Kidney tubule cell (primary cell): ENCODE results near the gene PSG6.
A peak's percentile ranks its signal among the peaks of the same experiment; 100 is the strongest.
"Not testable (repeated sequence)": the region's sequence is repeated elsewhere in the genome, so short reads cannot be mapped to it uniquely, and the experiment has no call there.

Source experiments
- DNase-seq: peaks from one replicate; pipeline ENCODE4 v3.0.0-alpha.2; 2018; ENCODE audit warnings: low spot score

Gene PSG6

DNA sequence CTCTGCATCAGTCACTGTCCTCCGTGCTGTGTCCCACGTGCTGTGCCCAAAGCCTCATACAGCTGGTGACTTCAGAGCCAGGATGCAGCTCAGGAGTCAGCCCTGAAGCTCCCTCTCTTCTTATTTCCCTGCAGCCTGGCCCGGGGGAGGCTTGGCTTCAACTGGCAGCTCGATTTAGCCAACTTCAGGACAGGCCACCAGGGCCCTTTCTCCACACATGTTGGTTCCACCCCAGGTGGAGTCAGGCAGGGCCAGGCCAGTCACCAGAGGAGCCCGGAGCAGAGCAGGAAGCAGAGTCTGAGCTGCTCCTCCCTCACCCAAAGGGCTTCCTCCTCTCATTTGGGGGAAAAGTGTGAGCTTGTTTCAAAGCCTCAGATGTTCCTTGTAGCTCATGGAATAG is 11.5 kb downstream of the PSG6 start:
- not testable (repeated sequence) for DNase-seq

DNA sequence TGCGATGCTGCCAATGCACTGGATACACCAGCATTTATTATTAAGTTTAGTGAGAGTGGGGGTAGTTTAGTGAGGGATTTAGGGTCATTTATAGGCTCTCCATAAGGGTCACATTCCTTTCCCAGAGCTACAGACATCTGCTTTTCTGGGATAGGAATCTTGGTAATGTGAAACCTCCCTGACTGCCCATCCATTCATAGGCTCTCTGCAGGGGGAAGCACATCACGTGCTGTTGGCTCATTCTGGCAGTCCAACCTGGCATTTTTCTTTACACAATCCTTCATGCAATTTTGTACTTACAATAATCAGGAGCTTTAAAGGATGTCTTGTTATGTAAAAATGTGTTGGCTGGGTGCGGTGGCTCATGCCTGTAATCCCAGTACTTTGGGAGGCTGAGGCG is 17.1 kb downstream of the PSG6 start:
- not testable (repeated sequence) for DNase-seq

DNA sequence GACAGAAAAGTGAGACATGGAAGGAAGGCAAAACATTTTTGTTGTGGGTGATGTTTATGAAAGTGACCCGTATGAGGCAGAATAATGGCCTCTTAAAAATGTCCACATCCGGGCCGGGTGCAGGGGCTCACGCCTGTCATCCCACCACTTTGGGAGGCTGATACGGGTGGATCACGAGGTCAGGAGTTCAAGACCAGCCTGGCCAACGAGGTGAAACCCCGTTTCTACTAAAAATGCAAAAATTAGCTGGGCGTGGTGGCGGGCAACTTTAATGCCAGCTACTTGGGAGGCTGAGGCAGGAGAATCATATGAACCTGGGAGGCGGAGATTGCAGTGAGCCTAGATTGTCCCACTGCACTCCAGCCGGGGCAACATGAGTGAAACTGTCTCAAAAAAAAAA is 18.0 kb downstream of the PSG6 start:
- not testable (repeated sequence) for DNase-seq

GRCh38 chr19:42899110-42899509 is 18.6 kb downstream of the PSG6 start:
- DNase-seq, result peak; percentile 30

DNA sequence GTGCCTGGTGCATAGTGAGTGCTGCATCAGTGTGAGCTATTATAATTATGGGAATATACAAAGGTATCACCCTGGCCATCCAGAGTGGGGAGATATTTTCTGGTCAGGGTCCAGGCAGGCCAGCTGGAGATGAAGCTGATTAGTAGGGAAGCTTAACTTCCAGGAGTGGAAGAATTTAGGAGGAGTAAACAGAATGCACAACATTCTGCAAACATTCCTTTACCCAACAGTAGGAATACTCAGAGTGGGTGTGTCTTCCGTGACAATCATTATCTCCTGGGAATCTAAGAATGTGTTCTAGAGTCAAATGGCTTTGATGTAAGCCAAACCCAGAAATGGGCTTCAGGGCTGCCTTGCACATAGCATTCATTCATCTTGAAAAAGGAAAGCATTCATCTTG is 19.0 kb downstream of the PSG6 start:
- DNase-seq, result not testable (repeated sequence)

GRCh38 chr19:42897729-42898128 is 20.0 kb downstream of the PSG6 start:
- DNase-seq, result peak; percentile 75

GRCh38 chr19:42890446-42890845 is 27.2 kb downstream of the PSG6 start:
- DNase-seq, result peak; percentile 14

DNA sequence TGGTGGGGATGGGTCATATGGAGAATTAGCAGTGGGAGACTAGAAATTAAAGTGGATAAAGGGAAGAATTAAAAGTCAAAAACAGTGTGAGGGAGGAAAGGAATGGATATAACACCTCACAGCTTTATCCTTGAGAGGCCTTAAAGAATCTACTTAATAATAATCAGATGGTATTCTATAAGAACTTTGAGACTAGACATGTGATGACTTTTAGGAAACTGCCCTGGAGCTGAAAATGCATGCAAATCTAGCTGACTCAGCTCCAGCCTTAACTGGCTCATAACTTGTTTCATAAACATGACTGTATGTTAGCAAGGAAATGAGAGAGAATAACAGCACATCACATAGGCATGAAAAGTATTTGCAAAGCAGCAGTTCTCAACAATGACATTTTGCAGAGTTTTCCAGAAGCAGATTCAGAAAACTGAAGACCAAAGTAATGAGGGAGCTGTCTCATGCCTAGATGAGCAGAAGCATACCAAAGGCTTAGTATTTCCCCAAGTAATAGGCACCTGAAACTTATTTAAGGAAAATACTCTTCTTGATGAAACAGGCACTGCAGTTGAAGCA is 29.7 kb downstream of the PSG6 start:
- not testable (repeated sequence) for DNase-seq

GRCh38 chr19:42882730-42883129 is 35.0 kb downstream of the PSG6 start:
- DNase-seq, result not testable (repeated sequence)

GRCh38 chr19:42882010-42882409 is 35.7 kb downstream of the PSG6 start:
- not testable (repeated sequence) for DNase-seq

GRCh38 chr19:42881279-42881678 is 36.4 kb downstream of the PSG6 start:
- peak; percentile 7 for DNase-seq

GRCh38 chr19:42880621-42881020 is 37.1 kb downstream of the PSG6 start:
- not testable (repeated sequence) for DNase-seq

GRCh38 chr19:42879613-42880012 is 38.1 kb downstream of the PSG6 start, which contains the start of gene PSG1:
Gene PSG1, minus strand, starts transcription at chr19:42879713. Its CDS starts 132 bp downstream, at chr19:42879581.
- no peak for DNase-seq

GRCh38 chr19:42876596-42876995 is 41.1 kb downstream of the PSG6 start:
- DNase-seq, result peak; percentile 93

- DNase-seq, result peak; percentile 59
Observed at GRCh38 chr19:42875881-42876280, 41.8 kb downstream of the PSG6 start.

DNA sequence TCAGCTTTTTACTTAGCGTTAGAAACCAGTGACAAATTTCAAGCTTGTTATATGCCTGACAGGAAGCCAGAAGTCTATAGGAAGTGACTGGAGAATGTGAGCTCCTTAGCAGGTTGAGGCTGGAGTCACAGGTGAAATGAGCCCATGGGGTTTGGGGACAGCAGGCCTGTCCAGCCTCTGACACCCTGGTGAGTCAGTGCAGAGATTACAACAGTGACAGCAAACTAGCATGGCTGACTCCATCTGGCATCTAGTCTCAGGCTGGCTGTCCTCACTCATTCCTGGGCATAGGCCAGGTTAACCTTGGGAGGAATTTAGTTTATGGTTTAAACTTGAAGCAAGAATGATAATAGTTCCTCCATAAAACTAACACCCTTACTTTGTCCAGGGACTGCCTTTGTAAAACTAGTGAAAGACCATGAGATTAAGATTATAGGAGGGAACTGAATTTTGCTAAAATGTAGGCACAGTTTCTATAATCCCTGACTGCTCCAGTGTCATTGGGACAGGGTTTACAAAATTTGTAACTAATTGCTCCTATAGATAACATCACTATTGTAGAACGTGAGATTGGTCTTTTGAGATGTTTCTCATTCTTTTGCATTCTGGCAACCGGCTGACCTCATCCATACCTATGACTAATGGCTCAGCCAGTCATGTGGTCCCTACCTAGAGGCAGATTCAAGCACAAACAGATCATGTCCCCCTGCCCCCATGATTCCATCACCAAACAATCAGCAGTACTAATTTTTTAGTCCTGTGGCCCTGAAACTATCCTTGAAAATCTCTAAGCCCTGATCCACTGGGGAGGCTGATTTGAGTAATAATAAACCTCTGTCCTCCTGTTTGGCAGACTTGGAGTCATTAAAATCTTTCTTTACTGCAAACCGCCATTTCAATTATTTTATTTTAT is 42.5 kb downstream of the PSG6 start:
- peak; percentile 85 for DNase-seq

- peak; percentile 61 for DNase-seq
Observed at GRCh38 chr19:42874136-42874535, 43.6 kb downstream of the PSG6 start.

DNA sequence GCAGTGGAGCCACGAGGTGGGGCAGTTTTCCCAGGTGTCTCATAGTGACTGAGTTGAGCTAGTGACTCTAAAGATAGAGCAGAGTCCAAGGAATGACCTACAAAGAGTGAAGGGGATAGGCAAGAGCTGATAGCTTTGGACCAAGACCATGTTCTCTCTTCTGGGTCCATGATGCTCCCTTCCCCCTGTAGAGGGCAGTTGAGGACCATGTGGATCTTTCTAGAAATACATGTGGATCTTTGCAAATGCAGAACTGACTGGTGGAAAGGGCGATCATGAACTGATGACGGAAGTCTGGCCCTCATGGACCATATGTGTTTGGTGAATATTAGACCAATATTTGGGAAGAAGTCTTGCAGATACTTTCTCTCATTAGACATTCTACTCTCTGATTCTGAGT is 45.1 kb downstream of the PSG6 start:
- DNase-seq, result no peak

- no peak for DNase-seq
Observed at GRCh38 chr19:42857544-42857867, 60.2 kb downstream of the PSG6 start.

- DNase-seq, result peak; percentile 20
Observed at GRCh38 chr19:42856866-42857543, 60.7 kb downstream of the PSG6 start.

DNA sequence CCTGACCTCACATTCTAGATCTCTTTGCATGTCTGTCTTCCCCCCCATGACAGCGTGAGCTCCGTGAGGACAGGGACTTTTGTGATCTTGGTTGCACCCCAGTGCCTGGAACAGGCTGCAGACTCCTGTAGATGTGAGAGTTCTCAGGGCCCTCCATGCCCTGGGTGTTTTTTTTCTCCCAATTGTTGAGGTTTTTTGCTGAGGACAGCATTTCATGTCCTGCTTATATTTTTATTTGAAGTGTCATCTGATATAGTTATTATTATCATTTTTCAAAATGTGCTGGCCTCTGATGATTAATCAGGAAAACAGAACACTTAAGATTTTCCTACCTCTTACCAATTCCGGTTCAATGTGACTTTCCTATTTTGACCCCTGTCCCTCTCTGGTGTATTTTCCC is 62.9 kb downstream of the PSG6 start:
- not testable (repeated sequence) for DNase-seq

- DNase-seq, result not testable (repeated sequence)
Observed at GRCh38 chr19:42853231-42853630, 64.5 kb downstream of the PSG6 start.

DNA sequence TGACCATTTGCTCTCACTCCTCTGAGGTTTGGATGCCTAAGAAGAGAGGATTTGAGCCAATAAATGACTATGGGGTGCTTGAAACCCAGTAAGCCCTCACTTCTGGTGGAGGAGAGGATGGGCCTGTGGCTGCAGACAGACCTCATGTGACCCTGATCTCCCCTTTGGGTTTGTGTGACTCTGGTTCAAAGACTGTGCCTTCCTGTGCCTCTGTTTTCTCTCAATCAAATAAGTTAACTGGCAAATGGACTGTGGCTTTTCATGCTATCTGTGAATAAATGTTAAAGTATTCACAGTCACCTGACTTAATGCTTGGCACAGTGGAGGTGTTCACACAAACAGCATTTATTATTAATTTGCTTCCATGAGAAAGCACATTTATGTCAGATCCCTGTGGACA is 64.9 kb downstream of the PSG6 start:
- DNase-seq, result peak; percentile 81
